Activated CD4-positive, alpha-beta memory T cell treated with anti-CD3 and anti-CD28 coated beads, Interleukin-2, amount 10 ng/mL, durations not matched to agents 7 days and 5 days (primary cell): ENCODE measurements around the gene FOSL2. TPM values are rescaled to one million over a fixed set of nuclear protein-coding genes. Genes with fewer than 3 reads are reported as not detected.

Experiments
- CTCF ChIA-PET: fragments of 350-600 bp; sonication (Branson Sonifier 250); formaldehyde crosslinking; loops from one replicate; lab custom pipeline; 2021; ENCODE audit warnings: antibody characterized with exemption, inconsistent platforms; lab: Charles Lee
- POLR2A ChIA-PET: fragments of 350-600 bp; sonication (Branson Sonifier 250); formaldehyde crosslinking; loops from one replicate; lab custom pipeline; 2021; ENCODE audit warnings: antibody characterized with exemption; lab: Charles Lee
- DNase-seq: peaks from one replicate; pipeline ENCODE4 v3.0.0-alpha.2; 2020
- H3K27ac Mint-ChIP-seq: one replicate; pipeline ENCODE4 v1.8.0; 2021; ENCODE audit warnings: mild to moderate bottlenecking, mixed read lengths
- H3K27me3 Mint-ChIP-seq: one replicate; pipeline ENCODE4 v1.8.0; 2021; ENCODE audit warnings: mixed read lengths
- H3K36me3 Mint-ChIP-seq: one replicate; pipeline ENCODE4 v1.8.0; 2021; ENCODE audit warnings: low read depth, mixed read lengths
- H3K4me1 Mint-ChIP-seq: one replicate; pipeline ENCODE4 v1.8.0; 2021; ENCODE audit warnings: mixed read lengths
- H3K4me3 Mint-ChIP-seq: one replicate; pipeline ENCODE4 v1.8.0; 2021; ENCODE audit warnings: mild to moderate bottlenecking, mixed read lengths
- H3K9me3 Mint-ChIP-seq: one replicate; pipeline ENCODE4 v1.8.0; 2021; ENCODE audit warnings: mixed read lengths
- total RNA-seq, 2 experiments: library from RNA; stranded (reverse); gene quantifications; one replicate each; pipeline ENCODE4 v1.2.3, GENCODE V29; 2021

FOSL2 gene
- total RNA-seq, 2 experiments from 2014 or later, result 96.4 to 100 TPM

DNA sequence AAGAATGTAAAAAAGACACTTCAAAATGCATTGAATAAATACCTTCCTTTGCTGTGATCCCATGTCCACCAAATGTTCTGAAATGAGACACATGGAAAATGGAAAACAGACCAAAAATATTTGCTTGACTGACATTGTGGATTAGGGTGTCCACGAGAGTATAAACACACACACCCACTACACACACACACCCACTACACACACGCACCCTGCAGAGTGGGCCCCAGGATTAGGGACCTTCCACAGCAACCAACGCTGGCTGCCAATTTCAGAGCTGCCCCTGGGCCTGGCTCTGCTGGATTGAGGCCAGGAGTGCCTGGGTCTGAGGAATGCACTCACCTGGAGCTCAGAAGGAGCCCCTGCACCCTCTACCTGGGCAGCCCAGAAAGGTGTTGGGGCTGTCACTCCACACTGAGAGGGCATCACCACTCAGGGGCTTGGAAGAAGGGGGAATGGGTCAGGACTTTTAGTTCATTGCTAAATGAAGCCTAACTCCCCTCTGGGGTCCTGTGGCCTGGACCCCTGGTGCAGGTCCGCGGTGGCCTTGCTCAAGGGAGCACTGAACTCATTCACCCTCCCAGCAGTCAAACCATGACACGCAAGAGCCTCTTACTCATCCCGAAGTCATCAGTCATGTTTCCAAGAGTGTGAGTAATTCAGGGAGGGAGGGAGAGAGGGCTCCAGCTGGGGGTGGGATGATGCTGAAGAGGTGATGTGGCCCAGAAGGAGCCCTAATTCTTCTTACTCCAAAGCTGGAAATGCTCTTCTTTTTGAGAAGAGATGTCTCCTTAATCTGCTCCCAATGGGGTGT is 53.0 kb downstream of the FOSL2 start:
- Mint-ChIP-seq H3K4me1 (peaks cover 64% of the 10 kb centered on the region), H3K36me3 (peaks cover 6% of the 10 kb centered on the region), H3K9me3 (no peaks in the 10 kb centered on the region), H3K27me3 (no peaks in the 10 kb centered on the region), H3K27ac (no peak overlapping the region), H3K4me3 (no peak overlapping the region)
- POLR2A ChIA-PET, result interaction anchor here (0.6 to 1.4 kb wide), 3 partner anchors 31 to 555 kb away, joined by 3 to 6 read pairs (median 4); partner anchors contain the start of genes BABAM2 and RBKS
- CTCF ChIA-PET, result interaction anchor here (0.9 to 1.5 kb wide), 4 partner anchors 10 to 762 kb away, joined by 3 to 4 read pairs (median 3); no protein-coding TSS in a partner anchor
- DNase-seq, result peak; percentile 33

DNA sequence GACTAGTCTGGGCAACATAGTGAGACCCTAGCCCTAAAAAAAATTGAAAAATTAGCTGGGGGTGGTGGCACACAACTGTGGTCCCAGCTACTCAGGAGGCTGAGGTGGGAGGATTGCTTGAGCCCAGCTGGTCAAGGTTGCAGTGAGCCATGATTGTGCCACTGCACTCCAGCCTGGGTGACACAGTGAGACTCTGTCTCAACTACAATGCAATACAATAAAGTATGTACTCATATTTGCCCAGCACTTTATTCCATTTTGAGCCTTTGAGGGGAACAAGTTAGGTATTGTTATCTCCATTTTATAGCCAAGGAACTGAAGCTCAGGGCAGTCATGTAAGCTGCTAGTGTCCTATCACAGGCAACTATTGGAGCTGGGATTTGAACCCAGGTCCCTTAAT is 53.9 kb downstream of the FOSL2 start:
- no peaks in the 10 kb centered on the region for H3K27me3 Mint-ChIP-seq
- no peak overlapping the region for H3K4me3 Mint-ChIP-seq
- no peak for DNase-seq
- no peak overlapping the region for H3K27ac Mint-ChIP-seq
- peaks cover 73% of the 10 kb centered on the region for H3K4me1 Mint-ChIP-seq
- ChIA-PET POLR2A (interaction anchor here (1.0 to 1.4 kb wide), 3 partner anchors 36 to 51 kb away, joined by 3 read pairs; no protein-coding TSS in a partner anchor), CTCF (interaction anchor here (0.5 to 1.5 kb wide), 5 partner anchors 11 to 763 kb away, joined by 3 to 4 read pairs (median 3); no protein-coding TSS in a partner anchor)
- H3K9me3 Mint-ChIP-seq, result no peaks in the 10 kb centered on the region
- peaks cover 6% of the 10 kb centered on the region for H3K36me3 Mint-ChIP-seq

- CTCF ChIA-PET, result interaction anchor here (1.5 to 3.1 kb wide), 2 partner anchors 12 to 764 kb away, joined by 4 to 8 read pairs; no protein-coding TSS in a partner anchor
- no peak for DNase-seq
- H3K36me3 Mint-ChIP-seq, result peaks cover 1% of the 10 kb centered on the region
- no peak overlapping the region for H3K27ac Mint-ChIP-seq
- H3K9me3 Mint-ChIP-seq, result no peaks in the 10 kb centered on the region
- H3K4me3 Mint-ChIP-seq, result no peak overlapping the region
- H3K27me3 Mint-ChIP-seq, result no peaks in the 10 kb centered on the region
- POLR2A ChIA-PET, result interaction anchor here (1.0 kb wide), 2 partner anchors 37 to 51 kb away, joined by 3 read pairs; no protein-coding TSS in a partner anchor
- H3K4me1 Mint-ChIP-seq, result peaks cover 71% of the 10 kb centered on the region
Observed at GRCh38 chr2:28447086-28447485, 54.4 kb downstream of the FOSL2 start.

DNA sequence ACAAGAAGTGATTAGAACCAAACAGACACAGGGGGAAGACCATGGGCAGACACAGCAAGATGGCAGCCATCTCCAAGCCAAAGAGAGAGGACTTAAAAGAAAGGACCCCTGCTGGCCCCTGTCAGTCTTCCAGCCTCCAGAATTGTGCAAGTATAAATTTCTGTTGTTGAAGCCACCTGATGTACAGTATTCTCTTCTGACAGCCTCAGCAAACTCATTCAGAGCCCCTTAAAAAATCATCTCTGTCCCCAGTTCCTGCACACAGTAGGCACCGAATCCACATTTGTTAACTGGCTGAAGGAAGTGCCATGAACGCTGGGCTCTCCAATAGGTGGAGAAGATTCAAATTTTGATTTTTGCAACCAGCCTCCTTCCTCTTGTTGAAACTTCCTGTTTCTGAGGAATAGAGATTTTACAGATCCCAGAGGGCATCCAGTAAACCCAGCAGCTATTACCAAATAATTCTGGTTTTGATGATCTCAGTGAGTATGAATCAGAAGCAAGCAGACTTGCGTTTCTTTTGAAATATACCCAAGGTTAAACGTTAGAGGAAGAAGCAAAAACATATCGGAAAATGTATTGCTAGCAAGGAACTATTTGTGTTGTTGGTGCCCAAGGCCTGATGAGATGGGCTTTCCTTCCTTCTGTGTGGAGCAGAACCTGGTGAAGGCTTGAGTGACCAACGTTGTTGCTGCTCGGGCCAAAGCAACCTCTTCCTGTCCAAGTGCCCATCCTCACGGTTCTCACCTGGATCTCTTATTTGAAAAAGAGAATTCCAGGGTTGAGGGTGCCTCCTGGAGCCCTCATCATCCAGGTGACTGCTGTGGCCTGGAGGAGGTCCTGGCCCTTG is 55.5 kb downstream of the FOSL2 start:
- Mint-ChIP-seq H3K4me1 (peaks cover 72% of the 10 kb centered on the region), H3K4me3 (no peak overlapping the region), H3K27me3 (no peaks in the 10 kb centered on the region), H3K27ac (peak overlapping the region; percentile 86), H3K9me3 (no peaks in the 10 kb centered on the region), H3K36me3 (no peaks in the 10 kb centered on the region)
- POLR2A ChIA-PET, result interaction anchor here (1.0 kb wide), 1 partner anchor 38 kb away, joined by 3 read pairs; no protein-coding TSS in a partner anchor
- DNase-seq, result no peak
- CTCF ChIA-PET, result interaction anchor here (1.3 to 3.1 kb wide), 4 partner anchors 28 to 765 kb away, joined by 3 to 8 read pairs (median 4); no protein-coding TSS in a partner anchor

GRCh38 chr2:28448793-28449100 is 56.1 kb downstream of the FOSL2 start:
- Mint-ChIP-seq H3K27me3 (no peaks in the 10 kb centered on the region), H3K9me3 (no peaks in the 10 kb centered on the region), H3K36me3 (no peaks in the 10 kb centered on the region), H3K4me3 (no peak overlapping the region), H3K4me1 (peaks cover 73% of the 10 kb centered on the region), H3K27ac (peak overlapping the region; percentile 86)
- ChIA-PET POLR2A (interaction anchor here (1.0 to 2.6 kb wide), 4 partner anchors 20 to 58 kb away, joined by 3 to 12 read pairs (median 6); partner anchors contain the start of gene FOSL2), CTCF (interaction anchor here (0.7 to 3.1 kb wide), 6 partner anchors 11 to 765 kb away, joined by 3 to 8 read pairs (median 3); no protein-coding TSS in a partner anchor)
- DNase-seq, result no peak

DNA sequence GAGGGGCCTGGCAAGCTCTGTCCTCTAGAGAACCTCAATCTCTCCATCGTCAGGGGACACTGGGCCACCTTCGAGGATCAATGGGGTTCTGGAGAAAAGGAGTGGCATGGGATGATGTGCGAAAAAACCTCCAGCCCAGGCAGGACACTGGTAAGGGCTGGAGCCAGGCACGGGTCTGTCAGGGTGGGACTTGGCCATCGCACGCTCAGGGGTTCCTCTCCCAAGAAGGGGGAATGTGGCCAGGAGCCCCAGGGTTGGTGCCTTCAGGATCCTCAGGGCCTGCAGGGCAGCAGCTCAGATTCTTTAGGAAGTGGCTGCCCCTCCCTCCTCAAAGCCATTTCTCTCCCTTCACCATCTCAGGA is 56.4 kb downstream of the FOSL2 start:
- Mint-ChIP-seq H3K4me3 (no peak overlapping the region), H3K4me1 (peaks cover 73% of the 10 kb centered on the region), H3K27me3 (no peaks in the 10 kb centered on the region), H3K27ac (peak overlapping the region; percentile 86), H3K36me3 (no peaks in the 10 kb centered on the region), H3K9me3 (no peaks in the 10 kb centered on the region)
- CTCF ChIA-PET, result interaction anchor here (0.6 to 3.1 kb wide), 8 partner anchors 11 to 766 kb away, joined by 3 to 8 read pairs (median 3); partner anchors contain the start of gene FOSL2
- DNase-seq, result no peak
- POLR2A ChIA-PET, result interaction anchor here (0.8 to 2.6 kb wide), 6 partner anchors 17 to 58 kb away, joined by 3 to 12 read pairs (median 4); partner anchors contain the start of gene FOSL2

DNA sequence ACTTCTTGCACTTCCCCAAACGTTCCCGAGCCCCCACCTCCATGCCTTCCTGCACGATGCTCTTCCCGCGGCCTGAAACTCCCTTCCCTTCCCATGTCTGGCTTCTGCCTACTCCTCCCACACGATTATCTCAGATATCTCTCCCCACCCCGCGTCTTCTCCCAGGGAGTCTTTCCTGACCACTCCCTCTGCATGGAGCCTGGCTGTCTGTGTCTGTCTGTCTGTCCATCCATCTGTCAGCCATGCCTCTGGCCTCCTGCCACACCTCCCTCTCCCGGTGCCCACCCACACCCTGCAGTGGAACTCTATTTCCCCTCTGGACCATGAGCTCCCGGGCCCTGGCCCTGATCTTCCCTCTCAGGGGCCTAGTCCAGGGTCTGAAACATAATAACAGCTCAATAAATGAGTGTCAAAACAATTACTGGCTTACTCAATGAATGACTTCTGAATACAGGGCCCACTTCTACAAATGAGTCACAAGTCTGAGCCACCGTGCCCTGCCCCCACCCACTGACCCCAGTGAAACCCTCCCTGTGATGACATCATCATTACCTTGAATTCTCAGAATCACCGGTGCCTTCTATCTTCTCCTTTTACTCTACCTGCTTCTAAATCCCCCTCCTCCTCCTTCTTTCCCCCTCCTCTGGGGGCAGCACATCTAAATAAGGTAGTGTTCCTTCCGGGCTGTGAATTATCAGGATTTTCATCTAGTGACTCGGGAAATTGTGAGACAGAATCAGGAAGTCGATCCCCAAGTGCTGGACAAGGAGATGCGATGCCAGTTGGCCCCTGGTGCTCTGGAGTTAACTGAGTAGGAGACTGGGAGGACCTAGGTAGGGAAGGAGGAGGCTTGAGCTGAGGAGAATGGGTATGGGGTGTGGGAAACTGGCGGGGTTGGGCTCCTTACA is 57.1 kb downstream of the FOSL2 start:
- H3K36me3 Mint-ChIP-seq, result no peaks in the 10 kb centered on the region
- CTCF ChIA-PET, result interaction anchor here (0.6 to 3.1 kb wide), 9 partner anchors 12 to 766 kb away, joined by 3 to 8 read pairs (median 3); partner anchors contain the start of gene FOSL2
- POLR2A ChIA-PET, result interaction anchor here (0.8 to 2.6 kb wide), 7 partner anchors 18 to 59 kb away, joined by 3 to 12 read pairs (median 4); partner anchors contain the start of gene FOSL2
- H3K27me3 Mint-ChIP-seq, result no peaks in the 10 kb centered on the region
- DNase-seq, result peak; percentile 86
- peak overlapping the region; percentile 86 for H3K27ac Mint-ChIP-seq
- no peaks in the 10 kb centered on the region for H3K9me3 Mint-ChIP-seq
- H3K4me1 Mint-ChIP-seq, result peaks cover 73% of the 10 kb centered on the region
- peak overlapping the region; percentile 21 for H3K4me3 Mint-ChIP-seq

DNA sequence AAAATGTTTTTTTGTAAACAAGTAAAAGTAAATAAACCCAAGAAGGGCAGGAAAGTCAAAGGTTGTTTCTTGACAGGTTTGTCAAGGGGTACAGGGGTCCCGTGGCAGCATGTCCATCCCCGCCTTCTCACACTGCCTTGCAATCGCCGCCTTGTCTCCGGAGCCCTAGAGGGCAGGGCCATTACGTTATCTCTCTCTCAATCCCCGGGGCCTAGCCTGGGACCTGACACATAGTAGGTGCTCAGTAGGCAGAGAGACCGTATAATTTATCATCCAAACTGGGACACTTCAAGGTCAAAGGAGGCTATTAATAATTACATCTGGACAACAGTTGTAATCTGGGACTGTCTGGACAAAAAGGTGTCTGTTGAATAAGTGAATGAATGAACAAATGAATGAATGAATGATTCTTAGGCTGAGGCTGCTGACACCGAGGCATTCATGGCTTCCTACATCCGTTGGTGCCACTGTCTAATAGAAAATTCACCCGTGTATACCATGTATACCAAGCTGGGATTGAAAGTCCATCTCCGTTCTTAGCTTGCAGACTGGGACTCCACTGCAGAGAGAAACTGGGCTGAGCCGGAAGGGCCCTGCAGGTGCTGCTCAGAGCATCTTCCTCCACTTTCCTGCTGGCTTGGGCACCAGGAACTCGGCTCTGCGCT is 58.4 kb downstream of the FOSL2 start:
- Mint-ChIP-seq H3K27me3 (no peaks in the 10 kb centered on the region), H3K36me3 (no peaks in the 10 kb centered on the region), H3K4me3 (no peak overlapping the region), H3K27ac (no peak overlapping the region), H3K4me1 (peaks cover 62% of the 10 kb centered on the region), H3K9me3 (no peaks in the 10 kb centered on the region)
- CTCF ChIA-PET, result no interaction called here
- POLR2A ChIA-PET, result interaction anchor here (1.4 to 2.6 kb wide), 3 partner anchors 27 to 58 kb away, joined by 3 to 12 read pairs (median 4); partner anchors contain the start of gene FOSL2
- DNase-seq, result no peak

- Mint-ChIP-seq H3K27me3 (no peaks in the 10 kb centered on the region), H3K36me3 (no peaks in the 10 kb centered on the region), H3K27ac (no peak overlapping the region), H3K4me1 (peaks cover 58% of the 10 kb centered on the region), H3K4me3 (no peak overlapping the region), H3K9me3 (no peaks in the 10 kb centered on the region)
- no peak for DNase-seq
- CTCF ChIA-PET, result interaction anchor here (0.7 to 1.8 kb wide), 10 partner anchors 17 to 769 kb away, joined by 3 to 7 read pairs (median 4); no protein-coding TSS in a partner anchor
- POLR2A ChIA-PET, result interaction anchor here (1.0 to 1.3 kb wide), 2 partner anchors 59 to 61 kb away, joined by 4 to 5 read pairs; partner anchors contain the start of gene FOSL2
Observed at GRCh38 chr2:28451793-28452533, 59.3 kb downstream of the FOSL2 start.

DNA sequence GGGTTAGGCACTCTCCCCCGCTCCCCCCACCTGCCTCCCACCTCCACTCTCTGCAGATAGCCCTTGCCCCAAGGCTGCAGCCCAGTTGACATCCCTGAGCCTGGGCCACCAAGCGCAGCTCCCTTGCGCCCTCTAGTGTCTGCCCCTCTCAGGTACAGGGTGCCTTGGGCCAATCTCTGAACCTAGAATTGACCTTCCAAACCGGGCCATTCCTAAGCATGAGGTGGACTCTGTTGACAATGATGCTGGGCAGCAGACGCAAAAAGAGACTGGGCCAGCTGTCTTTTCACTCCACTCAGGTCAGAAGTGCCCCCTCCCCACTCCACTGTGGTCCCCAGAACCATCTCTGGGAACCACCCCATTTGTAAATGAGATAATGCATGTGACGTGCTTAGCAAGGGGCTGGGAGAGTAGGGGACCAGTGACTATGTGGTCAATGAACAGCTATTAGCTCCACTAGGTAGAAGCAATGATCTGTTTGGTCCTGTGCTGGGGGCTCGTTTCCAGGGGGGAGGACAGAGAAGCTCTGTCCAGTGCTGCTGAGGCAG is 60.0 kb downstream of the FOSL2 start:
- POLR2A ChIA-PET, result interaction anchor here (1.0 to 1.3 kb wide), 2 partner anchors 60 to 61 kb away, joined by 4 to 5 read pairs; partner anchors contain the start of gene FOSL2
- Mint-ChIP-seq H3K4me1 (peaks cover 51% of the 10 kb centered on the region), H3K4me3 (no peak overlapping the region), H3K27me3 (no peaks in the 10 kb centered on the region), H3K36me3 (no peaks in the 10 kb centered on the region), H3K27ac (no peak overlapping the region), H3K9me3 (no peaks in the 10 kb centered on the region)
- CTCF ChIA-PET, result interaction anchor here (0.7 to 1.8 kb wide), 11 partner anchors 17 to 769 kb away, joined by 3 to 7 read pairs (median 4); no protein-coding TSS in a partner anchor
- peak; percentile 85 for DNase-seq
